AG04450 (cell line): ENCODE data around the gene MORC2. TPM values are rescaled to one million over a fixed set of nuclear protein-coding genes. Genes with fewer than 3 reads are reported as not detected.

Experiments
- CTCF ChIA-PET: fragments of 300-600, 350-600 bp; formaldehyde crosslinking; extraction: SDS; loops from one replicate; lab custom pipeline; 2022; ENCODE audit warnings: antibody characterized with exemption, inconsistent platforms; lab: Charles Lee
- POLR2A ChIA-PET: fragments of 350-600 bp; formaldehyde crosslinking; extraction: SDS; loops from one replicate; lab custom pipeline; 2021; ENCODE audit warnings: antibody characterized with exemption, inconsistent platforms; lab: Yijun Ruan, JAX
- DNase-seq: peaks from one replicate; pipeline ENCODE4 v3.0.0-alpha.2; 2011; ENCODE audit warnings: low read depth, low spot score
- H3K27ac ChIP-seq: one replicate; pipeline ENCODE4 v1.5.1; 2012; ENCODE audit warnings: low read depth, low read length, control low read depth
- H3K27me3 ChIP-seq: one replicate; pipeline ENCODE4 v1.6.0; 2012; ENCODE audit warnings: low read length; ENCODE audit not compliant: control insufficient read depth, insufficient read depth
- H3K4me3 ChIP-seq: 2 replicates; pipeline ENCODE4 v1.5.1; 2011; ENCODE audit warnings: mild to moderate bottlenecking, low read depth, low read length, control low read depth
- H3K9me3 ChIP-seq: 2 replicates; pipeline ENCODE4 v1.5.1; 2012; ENCODE audit warnings: low read length; ENCODE audit not compliant: control insufficient read depth, insufficient read depth
- polyA plus RNA-seq: library from polyadenylated mRNA; depleted of rRNA; stranded (reverse); fragments of >200 nt; gene quantifications from 2 replicates; pipeline ENCODE4 v1.2.3, GENCODE V29; 2011
- TF ChIP-seq, protein P1 (sequence below): IDR thresholded peaks from 2 replicates; pipeline ENCODE4 v1.5.1; 2011; ENCODE audit warnings: low read depth, low read length, control low read depth, inconsistent platforms

The MORC2 gene
- polyA plus RNA-seq, 1 experiment = 16.3 TPM

GRCh38 chr22:30892731-30893221 lies 75.8 kb downstream of the MORC2 start:
- ChIA-PET CTCF (interaction anchor here (0.5 to 3.7 kb wide), 4 partner anchors 28 to 231 kb away, joined by 3 to 30 read pairs (median 6); no protein-coding TSS in a partner anchor), POLR2A (no interaction called here)
- no peaks in the 10 kb centered on the region for H3K27me3 ChIP-seq
- H3K9me3 ChIP-seq = no peaks in the 10 kb centered on the region
- TF ChIP-seq, protein P1, sequence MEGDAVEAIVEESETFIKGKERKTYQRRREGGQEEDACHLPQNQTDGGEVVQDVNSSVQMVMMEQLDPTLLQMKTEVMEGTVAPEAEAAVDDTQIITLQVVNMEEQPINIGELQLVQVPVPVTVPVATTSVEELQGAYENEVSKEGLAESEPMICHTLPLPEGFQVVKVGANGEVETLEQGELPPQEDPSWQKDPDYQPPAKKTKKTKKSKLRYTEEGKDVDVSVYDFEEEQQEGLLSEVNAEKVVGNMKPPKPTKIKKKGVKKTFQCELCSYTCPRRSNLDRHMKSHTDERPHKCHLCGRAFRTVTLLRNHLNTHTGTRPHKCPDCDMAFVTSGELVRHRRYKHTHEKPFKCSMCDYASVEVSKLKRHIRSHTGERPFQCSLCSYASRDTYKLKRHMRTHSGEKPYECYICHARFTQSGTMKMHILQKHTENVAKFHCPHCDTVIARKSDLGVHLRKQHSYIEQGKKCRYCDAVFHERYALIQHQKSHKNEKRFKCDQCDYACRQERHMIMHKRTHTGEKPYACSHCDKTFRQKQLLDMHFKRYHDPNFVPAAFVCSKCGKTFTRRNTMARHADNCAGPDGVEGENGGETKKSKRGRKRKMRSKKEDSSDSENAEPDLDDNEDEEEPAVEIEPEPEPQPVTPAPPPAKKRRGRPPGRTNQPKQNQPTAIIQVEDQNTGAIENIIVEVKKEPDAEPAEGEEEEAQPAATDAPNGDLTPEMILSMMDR = no peak
- no peak overlapping the region for H3K4me3 ChIP-seq
- H3K27ac ChIP-seq = no peak overlapping the region
- no peak for DNase-seq

- no peaks in the 10 kb centered on the region; the same call in 1 of the 2 replicates for H3K9me3 ChIP-seq
- TF ChIP-seq, protein P1 = no peak
- no peak overlapping the region for H3K4me3 ChIP-seq
- no peak for DNase-seq
- ChIA-PET CTCF (interaction anchor here (0.6 to 3.7 kb wide), 5 partner anchors 11 to 132 kb away, joined by 3 to 30 read pairs (median 4); no protein-coding TSS in a partner anchor), POLR2A (no interaction called here)
- no peak overlapping the region for H3K27ac ChIP-seq
- no peaks in the 10 kb centered on the region for H3K27me3 ChIP-seq
Measured at GRCh38 chr22:30892286-30892685, 76.3 kb downstream of the MORC2 start.

- ChIA-PET CTCF (interaction anchor here (0.7 to 3.7 kb wide), 6 partner anchors 10 to 131 kb away, joined by 3 to 30 read pairs (median 4); no protein-coding TSS in a partner anchor), POLR2A (no interaction called here)
- DNase-seq = no peak
- TF ChIP-seq, protein P1 = no peak
- Histone ChIP-seq H3K9me3 (no peaks in the 10 kb centered on the region; the same call in 1 of the 2 replicates), H3K27ac (no peak overlapping the region), H3K4me3 (no peak overlapping the region), H3K27me3 (no peaks in the 10 kb centered on the region)
Measured at GRCh38 chr22:30891781-30892180, 76.8 kb downstream of the MORC2 start.

- ChIA-PET POLR2A (no interaction called here), CTCF (interaction anchor here (0.8 to 3.7 kb wide), 5 partner anchors 10 to 127 kb away, joined by 3 to 30 read pairs (median 3); no protein-coding TSS in a partner anchor)
- Histone ChIP-seq H3K27ac (no peak overlapping the region), H3K4me3 (no peak overlapping the region), H3K27me3 (no peaks in the 10 kb centered on the region), H3K9me3 (no peaks in the 10 kb centered on the region; the same call in 1 of the 2 replicates)
- no peak for DNase-seq
- TF ChIP-seq, protein P1 = no peak
Measured at GRCh38 chr22:30891443-30891755, 77.2 kb downstream of the MORC2 start.

DNA sequence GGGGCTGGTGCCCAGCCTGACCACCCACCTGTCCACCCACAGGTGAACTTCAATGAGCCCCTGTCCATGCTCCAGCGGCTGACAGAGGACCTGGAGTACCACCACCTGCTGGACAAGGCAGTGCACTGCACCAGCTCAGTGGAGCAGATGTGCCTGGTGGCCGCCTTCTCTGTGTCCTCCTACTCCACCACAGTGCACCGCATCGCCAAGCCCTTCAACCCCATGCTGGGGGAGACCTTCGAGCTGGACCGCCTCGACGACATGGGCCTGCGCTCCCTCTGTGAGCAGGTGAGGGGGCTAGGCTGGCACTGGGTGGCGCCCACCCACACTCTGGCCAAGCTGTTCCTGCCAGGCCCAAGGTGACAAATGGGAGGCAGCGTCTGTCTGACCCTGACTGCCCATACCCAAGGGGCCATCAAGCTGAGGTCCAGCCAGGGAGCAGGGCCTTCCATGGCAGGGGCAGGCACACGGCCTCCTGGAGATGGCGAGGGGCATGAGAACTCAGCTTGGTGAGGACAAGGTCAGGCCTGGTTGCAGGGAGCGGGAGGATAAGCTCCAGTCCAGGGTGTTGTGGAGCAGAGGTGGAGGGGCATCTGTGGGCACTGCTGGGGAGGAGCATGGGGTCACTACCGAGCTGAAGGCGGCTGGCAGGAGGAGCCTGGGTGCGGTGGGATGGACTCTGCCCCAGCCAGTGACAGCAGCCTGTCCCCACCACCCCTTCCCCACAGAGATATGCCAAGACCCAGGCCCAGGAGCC lies 77.7 kb downstream of the MORC2 start:
- Histone ChIP-seq H3K9me3 (no peaks in the 10 kb centered on the region; the same call in 1 of the 2 replicates), H3K4me3 (no peak overlapping the region), H3K27me3 (no peaks in the 10 kb centered on the region), H3K27ac (no peak overlapping the region)
- TF ChIP-seq, protein P1 = peak; percentile 74
- ChIA-PET POLR2A (no interaction called here), CTCF (interaction anchor here (0.8 to 3.7 kb wide), 9 partner anchors 9 to 126 kb away, joined by 3 to 30 read pairs (median 3); no protein-coding TSS in a partner anchor)
- no peak for DNase-seq
